A549 (cell line): ENCODE results near the gene SYNPO2. TPM values are rescaled to one million over a fixed set of nuclear protein-coding genes. Genes with fewer than 3 reads are reported as not detected.

Experiments
- ATAC-seq, 2 experiments: fragments of 200-7000 bp in 1 of 2; fragments of >200 bp in 1 of 2; cut with Nextera tagmentation in 1 of 2; cut with Tn5 transposase in 1 of 2; 3 replicates each; pipeline versions ENCODE4 v1.8.0 to v1.9.1; 2018 to 2020; ENCODE audit warnings: mild to moderate bottlenecking in 1 of 2, moderate library complexity in 1 of 2
- CTCF ChIA-PET: fragments of 300-600 bp; sonication (Branson Sonifier 250); formaldehyde crosslinking; extraction: SDS; loops from one replicate; lab custom pipeline; 2021; ENCODE audit warnings: antibody characterized with exemption, inconsistent platforms; lab: Yijun Ruan, JAX
- POLR2A ChIA-PET: fragments of 350-600 bp; formaldehyde crosslinking; extraction: SDS; loops from one replicate; lab custom pipeline; 2021; ENCODE audit warnings: antibody characterized with exemption, inconsistent platforms; lab: Yijun Ruan, JAX
- DNase-seq, 2 experiments: peaks; one replicate each; pipeline versions ENCODE4 v3.0.0 to v3.0.0-alpha.2; 2011 to 2016; ENCODE audit warnings: low read depth in 1 of 2, low spot score in 1 of 2
- FAIRE-seq: peaks from 2 replicates; lab custom pipeline; 2011; peaks lifted over from hg19 to GRCh38; lab: Jason Lieb, UNC
- H3K27ac ChIP-seq, 2 experiments: fragments of >200 bp; sonication (Bioruptor Twin); formaldehyde crosslinking; 3 replicates each; pipeline ENCODE4 v1.5.1; 2016 to 2017
- H3K4me1 ChIP-seq: fragments of >200 bp; sonication (Bioruptor Twin); formaldehyde crosslinking; 3 replicates; pipeline ENCODE4 v1.6.1; 2016
- H3K4me2 ChIP-seq: fragments of >200 bp; sonication (Bioruptor Twin); formaldehyde crosslinking; 3 replicates; pipeline ENCODE4 v1.6.1; 2016
- H3K4me3 ChIP-seq: fragments of >200 bp; sonication (Bioruptor Twin); formaldehyde crosslinking; 3 replicates; pipeline ENCODE4 v1.5.1; 2016
- H3K9me3 ChIP-seq: fragments of >200 bp; sonication (Bioruptor Twin); formaldehyde crosslinking; 3 replicates; pipeline ENCODE4 v1.6.1; 2016
- CHD4 ChIP-seq: fragments of 200-600 bp; sonication (generic); IDR thresholded peaks from 2 replicates; pipeline ENCODE4 v1.6.1; 2016; ENCODE audit warnings: antibody characterized with exemption, mild to moderate bottlenecking, borderline replicate concordance
- FOSL2 ChIP-seq, 2 experiments: fragments of 450-650 bp in 1 of 2; fragments of >200 bp in 1 of 2; sonication (Bioruptor Twin) in 1 of 2; formaldehyde crosslinking; IDR thresholded peaks; 2 replicates each; pipeline versions ENCODE4 v1.5.0 to v1.6.1; 2016 to 2020; ENCODE audit warnings: mild to moderate bottlenecking in 1 of 2, moderate library complexity in 1 of 2
- GATA3 ChIP-seq: IDR thresholded peaks from 2 replicates; pipeline ENCODE4 v1.6.1; 2012; ENCODE audit warnings: borderline replicate concordance
- HDAC2 ChIP-seq: fragments of 200-600 bp; sonication (generic); IDR thresholded peaks from 2 replicates; pipeline ENCODE4 v1.6.1; 2016
- HES2 ChIP-seq: fragments of >200 bp; sonication (Bioruptor Twin); formaldehyde crosslinking; IDR thresholded peaks from 2 replicates; pipeline ENCODE4 v1.6.1; 2016
- HOXB13 ChIP-seq: fragments of 250-450 bp; sonication (Bioruptor Pico); IDR thresholded peaks from 2 replicates; pipeline ENCODE4 v1.5.0; 2020; ENCODE audit warnings: low read depth, mild to moderate bottlenecking, moderate library complexity
- JUN ChIP-seq, 2 experiments: fragments of >200 bp; sonication (Bioruptor Twin); formaldehyde crosslinking; IDR thresholded peaks; 2 replicates in 1 of 2; 3 replicates in 1 of 2; pipeline ENCODE4 v1.6.1; 2016 to 2017
- KDM5A ChIP-seq: fragments of 200-600 bp; sonication (generic); IDR thresholded peaks from 2 replicates; pipeline ENCODE4 v1.6.1; 2016; ENCODE audit warnings: antibody characterized with exemption, mild to moderate bottlenecking
- MAZ ChIP-seq: fragments of 150-350 bp; IDR thresholded peaks from 2 replicates; pipeline ENCODE4 v1.6.1; 2014; ENCODE audit warnings: antibody characterized with exemption, low read depth, low read length, borderline replicate concordance
- MYC ChIP-seq: IDR thresholded peaks from 2 replicates; pipeline ENCODE4 v1.6.1; 2012; ENCODE audit warnings: mild to moderate bottlenecking, inconsistent platforms, low read length, improper control_type of control experiment, borderline replicate concordance
- RCOR1 ChIP-seq: fragments of 150-350 bp; IDR thresholded peaks from 2 replicates; pipeline ENCODE4 v1.6.1; 2014; ENCODE audit warnings: antibody characterized with exemption, low read length, low read depth
- RFX5 ChIP-seq: fragments of 450-650 bp; IDR thresholded peaks from 2 replicates; pipeline ENCODE4 v1.7.1; 2014; ENCODE audit warnings: antibody characterized with exemption, mild to moderate bottlenecking, moderate library complexity
- SMC3 ChIP-seq: fragments of >200 bp; sonication (Bioruptor Twin); formaldehyde crosslinking; IDR thresholded peaks from 3 replicates; pipeline ENCODE4 v1.6.1; 2018; ENCODE audit warnings: inconsistent platforms
- TFCP2L1 ChIP-seq: fragments of 250-450 bp; sonication (Bioruptor Pico); IDR thresholded peaks from 2 replicates; pipeline ENCODE4 v1.5.0; 2021; ENCODE audit warnings: mild to moderate bottlenecking
- USF2 ChIP-seq: fragments of 450-650 bp; IDR thresholded peaks from 2 replicates; pipeline ENCODE4 v1.6.1; 2014; ENCODE audit warnings: antibody characterized with exemption
- ZFP36 ChIP-seq: fragments of 450-650 bp; IDR thresholded peaks from 2 replicates; pipeline ENCODE4 v1.6.1; 2014; ENCODE audit warnings: borderline replicate concordance; ENCODE audit not compliant: partially characterized antibody
- WGBS: methylation state at CpG from one replicate; pipeline ENCODE4 v1.1.6; 2017; ENCODE audit errors: missing lambda C conversion rate; 5-methylcytosine and 5-hydroxymethylcytosine counted together
- polyA plus RNA-seq, 4 experiments: library from polyadenylated mRNA; depleted of rRNA in 3 of 4; stranded (reverse); fragments of >200 nt; fragmentation: RNase III in 1 of 4; extraction: RNeasy Plus Mini Kit Qiagen cat#74134 plus additional on column Dnase treatment in 1 of 4; gene quantifications; 2 replicates in 3 of 4; 3 replicates in 1 of 4; pipeline ENCODE4 v1.2.3, GENCODE V29; 2011 to 2017

Gene SYNPO2
- polyA plus RNA-seq, 2 of the 4 experiments (the other 2 are of a cell fraction): 2.5 to 8.8 TPM

GRCh38 chr4:119097282-119097900 lies 208.7 kb downstream of the SYNPO2 start:
- no peak overlapping the region for H3K4me3 ChIP-seq
- H3K4me1 ChIP-seq: peaks cover 57% of the 10 kb centered on the region
- ChIA-PET CTCF (interaction anchor here (1.4 to 3.7 kb wide), 2 partner anchors 10 to 56 kb away, joined by 7 to 15 read pairs; no protein-coding TSS in a partner anchor), POLR2A (interaction anchor here (0.6 kb wide), 1 partner anchor 17 kb away, joined by 3 read pairs; no protein-coding TSS in a partner anchor)
- H3K27ac ChIP-seq: peak overlapping the region; percentile 42 to 64; a peak in 3 of 6 replicates
- 89% methylated on average over 2 of the region's 2 CpGs for WGBS
- H3K4me2 ChIP-seq: no peak overlapping the region
- DNase-seq (no peak), ATAC-seq (no peak), FAIRE-seq (no peak)
- 0 out of 3 replicates have a peak, but pooled peaks cover 3% of the 10 kb centered on the region for H3K9me3 ChIP-seq
- TF ChIP-seq USF2: no peak
- TF ChIP-seq RCOR1: no peak
- TF ChIP-seq GATA3: no peak

- CTCF ChIA-PET: no interaction called here
- FAIRE-seq (no peak), ATAC-seq (no peak), DNase-seq (no peak)
- Histone ChIP-seq H3K4me1 (peaks cover 50% of the 10 kb centered on the region), H3K4me3 (no peak overlapping the region), H3K27ac (peak overlapping the region; percentile 64 to 99; a peak in 5 of 6 replicates), H3K4me2 (no peak overlapping the region), H3K9me3 (0 out of 3 replicates have a peak, but pooled peaks cover 3% of the 10 kb centered on the region)
- 89% methylated on average over 1 of the region's 1 CpG for WGBS
- TF ChIP-seq TFCP2L1 (CRISPR knock-in tag) (no peak), FOSL2 (IDR thresholded peaks at IDR 0.05) (no peak), FOSL2 (CRISPR knock-in tag; IDR thresholded peaks at IDR 0.05) (no peak), CHD4 (no peak), SMC3 (no peak), GATA3 (no peak), HES2 (no peak)
- POLR2A ChIA-PET: no interaction called here
Observed at GRCh38 chr4:119098306-119098705, 209.7 kb downstream of the SYNPO2 start.

- no peak for TF ChIP-seq KDM5A
- 0 out of 2 replicates have a peak, but pooled peaks have one; percentile 39 for TF ChIP-seq GATA3
- TF ChIP-seq, all 56 proteins: peak for 1
- Histone ChIP-seq H3K4me1 (peaks cover 49% of the 10 kb centered on the region), H3K27ac (peak overlapping the region; percentile 91 to 99; a peak in 5 of 6 replicates), H3K4me3 (no peak overlapping the region), H3K9me3 (0 out of 3 replicates have a peak, but pooled peaks cover 3% of the 10 kb centered on the region), H3K4me2 (peak overlapping the region; percentile 2; the same call in 2 of the 3 replicates)
- DNase-seq (no peak), FAIRE-seq (no peak), ATAC-seq (no peak)
- ChIA-PET POLR2A (no interaction called here), CTCF (no interaction called here)
- 97% methylated on average over 1 of the region's 1 CpG for WGBS
Observed at GRCh38 chr4:119099227-119099810, 210.7 kb downstream of the SYNPO2 start.

GRCh38 chr4:119100655-119101054 lies 212.0 kb downstream of the SYNPO2 start:
- WGBS: 5% methylated on average over 1 of the region's 1 CpG
- no peak for DNase-seq
- Histone ChIP-seq H3K4me3 (no peak overlapping the region), H3K27ac (peak overlapping the region; percentile 91 to 99), H3K9me3 (0 out of 3 replicates have a peak, but pooled peaks cover 3% of the 10 kb centered on the region), H3K4me1 (peaks cover 57% of the 10 kb centered on the region), H3K4me2 (no peak overlapping the region)
- POLR2A ChIA-PET: no interaction called here
- no peak for FAIRE-seq
- ATAC-seq: no peak
- CTCF ChIA-PET: interaction anchor here (0.6 kb wide), 2 partner anchors 54 to 203 kb away, joined by 3 read pairs; no protein-coding TSS in a partner anchor
- TF ChIP-seq HOXB13 (no peak), ZFP36 (no peak), CHD4 (no peak), HDAC2 (no peak), RFX5 (no peak), MAZ (no peak), JUN (IDR thresholded peaks at IDR 0.05) (no peak), MYC (no peak)
